GM18951 (cell line): ENCODE measurements around the gene PLA2G6.

ENCODE experiments used
- POLR2A ChIP-seq: IDR thresholded peaks from 4 replicates; pipeline ENCODE4 v1.6.1; 2011; ENCODE audit warnings: mild to moderate bottlenecking; ENCODE audit not compliant: insufficient read length, insufficient read depth; ENCODE audit errors: extremely low read depth
- in situ Hi-C: fragments of 300-500 bp; cut with MboI; formaldehyde crosslinking; loops from one replicate; pipeline ENCODE4 v1.12.0; 2022; ENCODE audit warnings: low sequenced_read_pairs, mixed read lengths, inconsistent platforms; ENCODE audit not compliant: unreplicated experiment

Gene PLA2G6

DNA sequence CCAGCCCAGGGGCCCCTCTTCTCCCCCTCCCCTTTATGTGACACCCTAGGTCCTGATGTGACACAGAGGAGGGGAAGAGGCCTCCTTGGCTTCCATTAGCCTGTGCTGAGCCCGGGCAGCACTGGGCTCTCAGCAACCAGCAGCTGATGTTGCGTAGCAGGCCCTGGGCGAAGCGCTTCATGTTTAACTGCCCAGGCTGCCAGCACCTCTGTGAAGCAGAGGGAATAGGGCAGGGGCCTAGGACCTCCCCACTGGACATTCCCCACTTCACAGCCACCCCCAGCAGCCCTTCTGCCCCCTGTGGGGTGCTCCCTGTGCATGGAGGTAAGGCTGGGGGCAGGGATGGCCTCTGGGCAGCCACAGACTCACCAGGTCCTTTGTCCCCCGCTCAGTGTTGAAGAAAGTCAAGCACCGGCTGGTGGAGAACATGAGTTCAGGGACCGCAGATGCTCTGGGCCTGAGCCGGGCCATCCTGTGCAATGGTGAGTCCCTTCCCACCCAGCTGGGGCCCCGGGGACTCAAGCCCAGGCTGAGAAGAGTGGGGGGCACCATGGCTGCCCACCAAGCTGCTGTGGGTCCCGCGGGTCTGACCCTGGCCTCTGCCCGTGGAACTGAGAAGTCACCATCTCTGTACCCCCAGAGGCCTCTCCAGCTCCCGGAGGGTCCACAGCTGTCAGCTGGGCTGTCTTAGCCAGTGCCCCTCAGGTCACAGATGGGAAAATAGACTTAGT, 112.8 kb downstream of the PLA2G6 start:
- TF ChIP-seq POLR2A: no peak
- in situ Hi-C loops: no loop called here

DNA sequence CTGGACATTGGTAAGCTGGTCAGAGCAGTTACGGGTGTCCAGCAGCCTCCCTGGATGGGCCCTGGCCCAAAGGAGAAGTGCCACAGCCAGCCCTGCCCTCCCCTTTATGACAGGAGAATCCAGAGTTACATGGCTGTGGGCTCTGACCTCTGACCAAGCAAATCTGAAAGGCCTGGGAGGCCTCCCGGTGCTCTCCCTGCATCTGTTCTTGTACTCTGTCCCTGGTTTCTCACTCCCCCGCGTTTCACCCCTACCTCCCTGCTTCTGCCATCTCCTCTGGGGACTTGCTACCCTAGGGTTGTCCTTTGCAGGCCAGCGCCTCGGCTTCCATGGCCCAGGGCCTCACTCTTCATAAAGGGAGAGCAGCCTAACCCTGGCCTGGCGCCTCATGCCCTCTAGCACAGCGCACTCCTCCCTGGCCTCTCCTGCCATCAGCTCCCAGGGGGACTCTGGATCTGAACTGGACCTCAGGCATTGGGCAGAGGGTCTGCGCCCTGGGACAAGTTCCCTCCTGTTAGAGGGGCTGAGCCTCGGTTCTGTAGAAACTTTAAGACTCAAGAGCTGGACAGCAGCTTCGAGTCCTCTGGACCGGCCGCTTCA, 113.8 kb downstream of the PLA2G6 start:
- TF ChIP-seq POLR2A: no peak
- in situ Hi-C loops: no loop called here

DNA sequence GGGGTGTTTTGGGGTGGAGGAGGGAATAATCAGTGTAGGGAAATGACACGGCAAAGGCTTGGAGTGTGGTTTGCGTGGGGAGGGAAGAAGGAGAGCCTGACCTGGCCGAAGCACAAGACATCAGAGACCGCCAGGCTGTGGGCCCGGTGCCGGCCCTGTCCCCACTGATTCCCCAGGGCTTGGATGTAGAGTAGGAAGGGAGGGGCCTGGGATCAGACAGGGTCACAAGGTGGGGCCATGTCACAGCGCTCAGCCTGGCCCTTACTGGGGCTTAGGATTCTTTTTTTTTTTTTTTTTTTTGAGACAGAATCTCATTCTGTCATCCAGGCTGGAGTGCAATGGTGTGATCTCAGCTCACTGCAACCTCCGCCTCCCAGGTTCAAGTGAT, 114.6 kb downstream of the PLA2G6 start:
- TF ChIP-seq POLR2A: no peak
- in situ Hi-C loops: no loop called here

DNA sequence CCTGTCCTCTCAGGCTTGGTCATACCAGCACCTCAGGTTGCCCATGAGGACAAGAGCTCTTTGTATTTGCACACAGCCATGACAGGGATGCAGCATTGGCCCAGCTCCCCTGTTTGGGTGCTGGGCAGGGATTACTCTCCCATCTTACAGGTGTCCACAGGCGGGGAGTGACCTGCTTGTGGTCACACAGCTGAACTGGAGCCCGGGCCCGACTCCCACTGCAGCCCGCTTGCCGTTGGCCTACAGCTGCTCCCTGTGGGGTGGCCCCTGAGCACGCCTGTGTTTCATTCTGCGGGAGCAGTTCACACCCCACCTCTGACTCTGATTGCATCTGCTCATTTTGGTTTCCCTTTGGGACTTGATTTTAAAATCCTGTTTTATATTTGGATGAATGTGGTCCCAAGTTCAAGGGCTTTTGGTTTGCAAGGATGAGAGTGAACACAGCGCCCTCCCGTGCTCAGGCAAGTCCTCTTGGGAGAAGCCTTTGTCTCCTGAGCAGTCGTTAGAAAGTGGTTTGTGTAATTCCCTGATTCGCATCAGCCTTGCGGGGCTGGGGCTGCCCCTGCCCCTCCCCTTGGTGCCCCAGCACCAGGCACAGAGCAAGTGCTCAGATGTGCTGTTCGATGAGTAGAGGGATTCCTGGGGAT, 115.1 kb downstream of the PLA2G6 start:
- TF ChIP-seq POLR2A: no peak
- in situ Hi-C loops: no loop called here

DNA sequence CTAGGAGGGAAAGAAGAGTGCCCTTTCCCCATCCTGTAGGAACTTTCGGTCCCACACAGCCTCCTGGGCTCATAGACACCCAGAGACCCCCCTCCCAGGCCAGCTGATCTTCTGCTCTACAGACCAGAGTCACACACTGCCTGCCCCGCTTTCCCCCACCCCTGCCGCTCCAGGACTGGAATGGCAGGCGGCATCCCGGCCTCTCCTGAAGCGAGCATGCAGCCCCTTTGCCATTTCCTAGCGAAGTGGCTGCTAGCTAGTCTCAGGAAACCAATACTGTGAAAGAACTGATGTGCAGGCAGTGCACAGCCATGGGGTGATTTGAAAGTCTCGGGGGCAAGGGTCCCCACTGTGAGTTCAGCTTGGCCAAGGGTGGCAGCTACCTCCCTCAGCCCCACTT, 116.1 kb downstream of the PLA2G6 start:
- in situ Hi-C loops: no loop called here
- no peak for TF ChIP-seq POLR2A

DNA sequence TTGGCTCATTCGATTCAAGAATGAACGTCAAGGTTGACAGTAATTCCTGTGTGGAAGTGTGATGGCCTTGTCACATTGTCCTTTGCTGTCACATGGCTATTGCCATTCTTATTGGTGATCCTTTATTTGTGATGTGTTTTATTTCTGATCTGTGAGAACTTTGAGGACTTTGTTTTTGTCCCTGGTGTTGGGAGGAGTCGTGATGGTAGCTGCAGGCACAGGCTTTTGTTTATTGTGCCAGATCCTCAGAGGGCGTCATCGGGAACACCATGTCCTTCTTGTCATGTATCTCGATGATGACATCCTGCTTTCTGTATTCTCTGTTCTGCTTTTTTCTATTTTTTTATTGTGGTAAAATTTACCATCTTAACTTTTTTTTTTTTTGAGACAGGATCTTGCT, 118.8 kb downstream of the PLA2G6 start:
- in situ Hi-C loops: no loop called here
- no peak for TF ChIP-seq POLR2A
